Measurements from ENCODE around the gene SEC16A.
"Not testable (repeated sequence)": the region's sequence is repeated elsewhere in the genome, so short reads cannot be mapped to it uniquely, and the experiment has no call there.

Gene SEC16A

GRCh38 chr9:136437430-136437829 is 45.4 kb downstream of the SEC16A start:
- DNase-seq: no peak

DNA sequence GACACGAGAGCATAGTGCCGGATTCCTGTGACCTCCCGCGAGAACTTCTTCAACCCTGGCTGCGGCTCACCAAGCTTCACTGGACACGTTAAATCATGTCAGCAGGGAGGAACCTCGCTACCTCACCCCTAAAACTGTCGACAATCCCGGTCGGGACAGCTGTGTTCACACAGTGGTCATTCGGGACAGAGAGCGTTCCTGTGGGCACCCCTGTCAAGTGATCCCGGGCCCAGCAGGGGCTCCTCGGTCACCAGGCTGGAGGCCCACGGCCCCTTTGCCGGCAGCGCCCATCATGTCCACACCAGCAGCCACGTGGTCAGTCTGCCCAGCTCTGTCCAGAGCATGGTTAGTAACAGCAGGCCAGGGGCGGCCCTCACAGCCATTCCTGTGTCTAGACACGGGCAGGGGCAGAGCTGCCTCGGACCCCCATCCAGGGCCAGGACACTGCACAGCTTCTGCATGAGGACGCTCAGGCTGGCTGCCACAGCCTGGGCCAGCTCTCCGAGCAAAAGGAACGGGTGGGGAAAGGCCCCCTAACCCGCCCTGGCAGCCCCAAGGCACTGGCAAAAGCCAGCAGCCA is 46.7 kb downstream of the SEC16A start:
- no peak for DNase-seq

DNA sequence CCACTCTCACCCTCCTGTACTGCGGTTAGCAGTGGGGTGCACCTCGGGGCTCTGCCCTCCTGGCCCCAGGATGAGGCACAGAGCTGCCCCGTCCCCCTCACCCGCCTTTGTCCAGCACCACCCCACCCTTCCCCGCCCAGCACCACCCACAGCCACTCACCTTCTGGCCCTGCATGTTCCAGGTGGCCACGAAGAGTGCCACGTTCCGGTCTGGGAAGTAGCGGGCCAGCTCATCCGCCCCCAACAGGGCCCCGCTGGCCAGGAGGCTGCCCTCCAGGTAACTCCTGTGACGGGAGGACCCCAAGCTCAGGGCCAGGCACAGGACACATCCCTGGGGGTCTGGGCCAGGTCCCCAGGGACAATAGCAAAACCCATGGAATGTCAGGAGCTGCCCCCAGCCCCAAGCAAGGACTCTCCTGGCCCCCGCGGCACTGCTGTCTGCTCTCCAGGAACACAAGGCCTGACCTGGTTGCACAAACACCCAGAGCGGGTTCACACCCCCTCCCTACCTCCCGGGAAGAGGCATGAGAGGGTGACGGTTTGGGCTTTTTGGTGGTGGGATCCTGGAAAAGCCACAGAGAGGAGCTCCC is 48.2 kb downstream of the SEC16A start:
- no peak for DNase-seq

DNA sequence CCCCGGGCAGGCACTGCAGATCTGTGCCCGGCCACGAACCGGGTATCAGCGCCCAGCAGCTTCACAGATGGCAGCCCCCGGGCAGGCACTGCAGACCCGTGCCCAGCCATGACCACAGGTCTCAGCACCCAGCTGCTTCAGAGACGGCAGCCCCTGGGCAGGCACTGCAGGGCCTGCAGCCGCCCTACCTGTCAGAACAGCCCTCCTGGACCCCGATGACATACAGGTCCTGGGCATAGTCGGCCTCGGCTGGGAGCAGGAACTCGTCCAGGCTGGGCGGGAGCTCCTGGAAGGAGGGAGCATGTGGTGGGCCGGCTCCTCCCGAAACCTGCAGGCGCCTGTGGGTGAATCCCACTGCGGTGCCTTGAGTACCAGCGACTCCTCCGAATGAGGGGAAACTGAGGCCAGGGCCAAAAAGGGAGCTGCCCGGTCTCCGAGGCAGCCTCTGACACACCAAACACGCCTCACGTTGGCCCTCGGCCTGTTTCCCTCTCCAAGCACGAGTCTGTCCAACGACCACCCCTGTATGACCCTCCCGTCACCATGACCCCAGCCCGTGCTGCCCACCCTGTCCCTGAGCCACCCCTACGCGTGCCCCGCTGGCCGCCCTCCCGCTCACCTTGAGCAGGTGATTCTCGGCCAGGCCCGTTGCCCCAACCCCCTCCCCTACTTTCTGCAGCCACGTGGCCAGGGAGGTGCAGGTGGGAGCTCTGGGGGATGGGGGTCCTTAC is 48.8 kb downstream of the SEC16A start:
- DNase-seq: no peak

DNA sequence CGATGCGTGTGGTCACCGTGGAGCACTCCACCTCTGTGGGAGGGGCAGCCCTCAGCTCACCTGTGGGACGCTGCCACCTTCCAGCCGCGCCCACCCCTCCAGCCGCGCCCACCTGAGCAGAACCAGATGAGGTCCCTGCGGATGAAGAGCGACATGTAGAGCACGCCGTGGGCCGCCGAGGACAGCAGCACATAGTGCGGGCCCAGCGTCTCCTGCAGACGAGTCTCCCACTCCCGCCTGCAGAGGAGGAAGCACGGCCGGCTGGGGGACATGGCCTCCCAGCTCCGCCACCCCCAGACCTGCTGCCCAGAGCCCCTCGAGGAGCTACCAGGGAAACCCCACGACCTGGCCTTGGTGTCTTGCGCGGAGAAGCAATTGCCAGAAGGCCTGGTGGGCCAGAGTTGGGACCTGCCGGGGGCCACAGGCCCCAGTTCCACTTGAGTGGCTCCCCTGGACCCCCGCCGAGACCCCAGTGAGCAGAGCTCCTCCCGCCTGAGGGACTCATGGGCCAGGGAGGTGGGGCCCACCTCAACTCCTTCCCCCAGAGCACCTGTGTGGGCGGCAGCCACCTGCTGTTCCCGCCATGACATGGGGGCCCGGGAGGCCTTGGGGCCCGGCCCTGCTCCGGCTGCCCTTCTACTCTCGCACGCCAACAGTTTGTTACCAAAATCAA is 49.7 kb downstream of the SEC16A start:
- DNase-seq: no peak

GRCh38 chr9:136432591-136432990 is 50.2 kb downstream of the SEC16A start:
- DNase-seq: no peak

DNA sequence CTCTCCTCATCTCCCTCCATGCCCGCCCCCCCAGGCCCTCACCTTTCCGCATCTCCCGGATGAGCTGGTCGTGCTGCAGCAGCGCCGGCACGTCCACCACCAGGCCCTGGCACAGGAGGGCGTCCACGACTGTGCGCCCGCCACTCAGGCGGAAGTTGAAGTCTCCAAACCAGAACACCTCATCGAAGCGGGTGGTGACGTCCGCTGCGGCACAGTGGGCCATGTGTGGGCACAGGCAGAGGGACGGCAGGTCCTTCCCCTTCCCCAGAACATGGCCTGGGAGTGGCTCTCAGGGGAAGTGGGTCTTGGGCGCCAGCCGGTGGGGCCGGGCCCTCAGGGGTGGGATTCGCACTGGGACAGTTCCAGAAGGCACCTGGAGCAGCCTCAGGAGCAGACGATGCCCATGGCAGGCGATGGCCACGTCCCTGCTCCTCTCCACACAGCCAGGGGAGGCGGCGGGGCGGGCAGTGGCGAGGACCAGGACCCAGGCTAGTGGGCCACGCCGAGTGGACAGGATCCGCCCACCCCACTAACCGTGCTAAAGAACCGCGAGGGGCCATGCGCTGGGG is 51.0 kb downstream of the SEC16A start:
- no peak for DNase-seq

- no peak for DNase-seq
Observed at GRCh38 chr9:136430588-136431234, 52.1 kb downstream of the SEC16A start.

DNA sequence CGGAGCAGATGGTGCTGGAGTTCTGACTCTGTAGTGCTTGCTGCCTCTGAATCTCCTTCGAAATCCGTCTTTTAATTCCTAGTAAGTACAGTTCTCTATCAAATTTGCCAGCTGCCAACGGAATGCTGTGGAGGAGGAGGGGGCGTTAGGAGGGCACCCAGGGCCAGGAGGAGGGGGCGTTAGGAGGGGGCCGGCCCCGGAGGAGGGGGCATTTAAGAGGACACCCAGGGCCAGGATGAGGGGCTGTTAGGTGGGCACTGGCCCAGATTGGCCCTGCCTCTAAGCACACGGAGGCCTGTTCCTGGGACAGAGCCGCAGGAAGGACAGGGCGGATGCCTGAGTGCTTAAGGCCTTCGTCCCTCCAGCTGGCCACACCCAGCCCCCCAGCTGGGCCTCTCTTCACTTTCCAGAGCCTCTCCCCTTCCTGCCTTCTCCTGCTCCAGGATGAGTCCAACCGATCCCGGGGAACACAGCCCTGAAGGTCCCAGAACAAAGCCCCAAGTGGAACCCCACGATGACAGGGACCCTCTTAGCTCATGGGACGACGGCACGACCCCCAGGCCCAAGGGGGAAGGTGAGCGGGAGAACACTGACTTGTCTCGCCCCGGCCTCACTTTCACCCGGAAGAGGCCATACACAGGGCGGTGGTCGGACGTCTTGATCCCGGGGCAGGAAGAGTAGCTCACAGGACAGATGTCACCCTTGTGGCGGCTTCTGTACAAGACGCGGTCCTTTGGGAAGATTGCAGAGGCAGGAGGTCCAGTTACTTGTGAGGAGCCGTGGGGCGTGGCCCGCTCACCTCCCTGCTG is 53.0 kb downstream of the SEC16A start:
- DNase-seq: no peak

DNA sequence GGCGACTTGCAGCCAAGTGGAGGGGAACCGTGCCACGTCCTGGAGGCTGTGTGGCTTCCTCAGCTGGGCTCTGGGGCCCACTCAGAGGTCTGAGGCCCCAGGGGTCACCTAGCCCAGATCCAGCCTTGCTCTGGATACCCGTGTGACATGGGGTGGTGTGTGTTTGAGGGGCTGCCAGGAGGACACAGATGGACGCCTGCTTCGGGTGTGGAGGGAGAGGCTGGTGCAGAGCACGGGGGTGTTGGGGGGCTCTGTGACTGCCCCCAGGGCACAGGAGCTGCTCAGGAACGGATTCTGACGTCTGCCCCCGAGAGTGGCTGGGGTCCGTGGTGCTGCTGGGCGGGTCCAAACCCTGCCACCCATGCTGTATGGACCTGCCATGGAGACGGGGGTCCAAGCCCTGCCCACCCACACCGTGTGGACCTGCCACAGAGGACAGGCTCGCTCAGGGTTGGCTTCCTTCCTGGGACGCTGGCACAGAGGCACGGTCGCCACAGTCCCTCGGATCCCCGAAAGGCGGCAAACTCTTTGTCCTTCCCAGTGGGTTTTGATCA is 53.7 kb downstream of the SEC16A start:
- DNase-seq: no peak

DNA sequence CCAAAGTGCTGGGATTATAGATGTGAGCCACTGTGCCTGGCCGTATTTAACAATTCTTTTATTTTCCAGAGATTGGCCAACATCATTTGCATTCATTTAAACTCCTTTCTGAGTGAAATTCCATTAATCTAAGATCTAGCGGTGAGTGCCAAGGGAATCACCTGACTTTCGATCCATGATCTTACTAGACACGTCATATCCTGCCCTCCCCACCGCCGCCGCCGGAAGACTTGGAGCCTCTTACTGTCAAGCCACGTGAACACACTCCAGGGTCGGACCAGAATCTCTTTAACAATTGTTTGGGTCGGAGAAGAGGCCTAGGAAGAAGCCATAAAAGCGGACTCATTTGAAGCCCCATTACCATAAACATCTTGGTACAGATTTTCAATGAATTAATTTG is 56.1 kb downstream of the SEC16A start:
- DNase-seq: no peak

DNA sequence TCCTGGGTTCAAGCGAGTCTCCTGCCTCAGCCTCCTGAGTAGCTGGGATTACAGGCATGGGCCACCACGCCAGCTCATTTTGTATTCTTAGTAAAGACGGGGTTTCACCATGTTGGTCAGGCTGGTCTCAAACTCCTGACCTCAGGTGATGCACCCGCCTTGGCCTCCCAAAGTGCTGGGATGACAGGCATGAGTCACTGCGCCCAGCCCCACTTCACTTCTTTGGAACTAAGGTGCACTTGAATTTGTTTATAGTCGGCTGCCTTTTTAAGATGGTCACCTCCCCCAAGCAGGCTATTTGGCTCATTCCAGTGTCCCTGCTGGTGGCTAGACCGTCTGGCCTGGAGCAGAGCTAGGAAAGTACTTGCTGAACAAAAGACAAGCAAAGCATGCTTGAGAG is 57.5 kb downstream of the SEC16A start:
- not testable (repeated sequence) for DNase-seq

DNA sequence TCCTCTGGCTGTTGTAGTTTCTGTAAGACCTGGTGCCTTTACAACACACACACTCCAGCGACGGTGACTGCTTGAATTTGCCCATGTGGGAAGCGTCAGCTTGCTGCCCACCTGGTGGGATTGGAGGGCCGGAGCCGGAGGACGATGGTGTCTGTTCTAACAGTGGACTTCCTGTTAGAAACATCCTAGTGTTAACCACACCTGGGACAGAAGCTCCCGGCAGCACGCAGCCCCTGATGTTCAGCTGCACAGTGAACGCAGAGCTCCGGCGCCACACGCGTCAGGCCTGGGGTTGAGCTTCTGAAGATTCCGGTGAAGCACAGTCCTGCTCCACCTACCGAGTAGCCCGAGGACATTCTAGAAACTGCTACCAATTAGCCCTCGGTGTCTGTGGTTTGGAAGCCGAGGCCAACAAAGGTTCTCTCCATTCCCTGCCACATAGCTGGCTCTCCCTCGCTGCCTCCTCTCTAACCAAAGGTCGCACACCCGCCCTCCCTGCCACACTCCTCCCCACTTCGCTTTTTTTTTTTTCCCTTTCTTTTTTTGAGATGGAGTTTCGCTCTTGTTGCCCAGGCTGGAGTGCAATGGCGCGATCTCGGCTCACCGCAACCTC is 58.0 kb downstream of the SEC16A start:
- DNase-seq: no peak

GRCh38 chr9:136423432-136424146 is 59.3 kb downstream of the SEC16A start:
- DNase-seq: no peak

GRCh38 chr9:136422876-136423275 is 60.0 kb downstream of the SEC16A start:
- no peak for DNase-seq

GRCh38 chr9:136421791-136422190 is 61.0 kb downstream of the SEC16A start:
- no peak for DNase-seq

DNA sequence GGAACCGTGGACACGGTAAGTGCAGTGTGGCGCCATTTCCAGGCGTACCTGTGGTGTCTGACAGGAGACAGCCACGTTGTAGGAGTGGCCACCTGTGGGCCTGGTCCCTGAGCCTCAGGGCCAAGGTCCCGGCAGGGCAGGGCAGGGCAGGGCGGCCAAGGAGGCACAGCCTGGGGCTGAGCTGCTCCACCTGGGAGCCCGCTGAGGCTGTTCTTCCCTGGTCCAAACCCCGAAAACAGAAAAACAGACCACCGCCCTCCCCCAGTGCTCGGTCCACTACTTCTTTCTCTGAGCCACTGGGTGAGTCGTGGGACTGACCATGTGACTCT is 63.8 kb downstream of the SEC16A start:
- DNase-seq: no peak

GRCh38 chr9:136418182-136419091 is 64.4 kb downstream of the SEC16A start:
- DNase-seq: no peak

- no peak for DNase-seq
Observed at GRCh38 chr9:136416914-136417313, 65.9 kb downstream of the SEC16A start.

- no peak for DNase-seq
Observed at GRCh38 chr9:136416427-136416826, 66.4 kb downstream of the SEC16A start.
